Measurements from ENCODE around the gene TLR10. TPM values are rescaled to one million over a fixed set of nuclear protein-coding genes. Genes with fewer than 3 reads are reported as not detected.

TLR10 gene
- total RNA-seq, 1 experiment from 2014 or later: not detected

- no peak for DNase-seq (ENCODE audit: low read depth)
Measured at GRCh38 chr4:38764277-38764676, 18.5 kb downstream of the TLR10 start.

GRCh38 chr4:38762560-38762959, 20.2 kb downstream of the TLR10 start:
- DNase-seq (ENCODE audit: low read depth): no peak

- no peak for DNase-seq (ENCODE audit: low read depth)
Measured at GRCh38 chr4:38759790-38760122, 23.0 kb downstream of the TLR10 start.

GRCh38 chr4:38759113-38759789, 23.5 kb downstream of the TLR10 start:
- peak; percentile 49 for DNase-seq (ENCODE audit: low read depth)

DNA sequence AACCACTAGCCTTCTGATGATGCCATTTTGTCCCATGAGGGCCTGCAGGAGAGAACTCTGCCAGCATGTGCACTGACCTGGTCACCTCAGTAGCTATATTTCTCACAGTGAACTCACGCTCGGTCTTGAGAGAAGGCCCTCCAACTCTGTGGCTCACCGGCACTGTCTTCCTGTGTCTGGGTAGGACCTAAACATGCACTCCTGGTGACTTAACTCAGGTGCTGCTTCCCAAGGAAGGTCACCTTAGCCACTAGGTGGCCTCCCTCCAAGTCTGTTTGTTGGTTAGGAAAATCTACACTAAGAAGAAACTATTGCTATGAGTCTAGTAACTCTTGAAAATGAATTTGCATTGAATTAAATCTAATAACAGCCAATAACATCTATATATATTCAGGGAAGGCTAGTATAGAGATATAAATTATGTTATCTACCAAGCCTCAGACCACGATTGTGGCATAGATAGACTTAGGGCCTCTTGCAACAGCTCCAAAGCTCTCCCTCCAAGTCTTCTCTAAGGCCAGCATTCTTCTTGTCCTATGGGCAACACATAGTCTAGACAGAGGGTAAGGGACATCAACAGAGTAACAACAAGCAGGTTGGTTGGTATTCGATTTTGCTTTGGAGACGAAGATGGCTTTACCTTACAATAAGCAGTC, 24.7 kb downstream of the TLR10 start:
- DNase-seq (ENCODE audit: low read depth): no peak

GRCh38 chr4:38752941-38753806, 29.6 kb downstream of the TLR10 start:
- DNase-seq (ENCODE audit: low read depth): peak; percentile 94

DNA sequence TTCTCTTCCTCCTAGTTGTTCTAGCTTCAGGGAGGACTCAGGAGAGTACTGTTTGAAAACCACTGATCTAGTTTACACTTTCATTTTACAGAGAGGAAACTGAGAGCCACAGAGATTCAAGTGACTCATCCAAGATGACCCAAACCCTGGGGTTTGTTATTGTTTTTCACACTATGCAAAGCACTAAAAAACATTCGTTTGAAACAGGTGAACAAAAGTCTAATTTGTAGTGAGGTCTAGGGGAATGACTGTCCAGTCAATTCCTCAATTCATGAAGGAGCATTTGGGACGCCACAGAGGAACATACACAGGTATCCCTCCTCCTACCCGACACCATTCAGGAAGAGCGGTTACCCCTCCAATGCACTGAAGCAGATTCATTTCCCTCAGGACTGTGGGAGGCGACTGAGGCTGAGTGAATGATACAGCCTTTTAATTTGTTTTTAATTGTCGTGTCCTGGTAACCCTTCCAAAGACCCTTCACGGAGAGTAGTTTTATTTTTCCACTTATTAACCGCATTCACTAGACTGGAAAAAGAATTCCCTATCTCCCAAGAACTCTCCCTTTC, 30.3 kb downstream of the TLR10 start:
- DNase-seq (ENCODE audit: low read depth): peak; percentile 69

GRCh38 chr4:38751341-38752010, 31.3 kb downstream of the TLR10 start:
- no peak for DNase-seq (ENCODE audit: low read depth)

DNA sequence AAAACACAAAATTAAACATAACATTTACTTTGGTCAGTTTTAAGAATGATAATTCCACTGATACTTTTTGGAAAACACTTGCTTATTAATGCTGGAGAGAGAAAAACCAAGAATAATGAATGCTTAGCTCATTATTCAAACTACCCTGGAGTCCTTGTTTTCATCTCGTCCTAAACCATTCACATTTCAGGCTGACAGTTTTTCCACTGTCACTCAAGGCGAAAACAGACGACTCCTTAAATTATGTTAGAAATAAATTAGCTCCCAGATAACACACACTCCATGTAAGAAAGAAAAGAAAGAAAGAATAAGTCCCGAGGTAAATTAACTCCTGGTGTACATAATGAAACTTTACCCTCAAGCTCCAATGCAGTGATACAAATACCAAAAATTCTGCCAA, 33.5 kb downstream of the TLR10 start:
- DNase-seq (ENCODE audit: low read depth): no peak

- DNase-seq (ENCODE audit: low read depth): no peak
Measured at GRCh38 chr4:38747629-38748028, 35.2 kb downstream of the TLR10 start.

DNA sequence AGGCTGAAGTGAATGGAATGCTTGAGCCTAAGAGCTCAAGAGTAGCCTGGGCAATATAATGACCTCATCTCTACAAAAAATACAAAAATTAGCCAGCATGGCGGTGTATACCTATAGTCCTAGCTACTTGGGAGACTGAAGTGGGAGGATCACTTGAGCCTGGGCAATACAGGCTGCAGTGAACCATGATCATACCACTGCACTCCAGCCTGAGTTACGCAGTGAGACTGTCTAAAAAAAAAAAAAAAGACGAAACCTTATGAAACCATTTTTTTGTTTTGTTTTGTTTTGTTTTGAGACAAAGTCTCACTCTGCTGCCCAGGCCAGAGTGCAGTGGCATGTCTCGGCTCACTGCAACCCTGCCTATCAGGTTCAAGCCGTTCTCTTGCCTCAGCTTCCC, 36.9 kb downstream of the TLR10 start:
- no peak for DNase-seq (ENCODE audit: low read depth)

- DNase-seq (ENCODE audit: low read depth): no peak
Measured at GRCh38 chr4:38743866-38744265, 38.9 kb downstream of the TLR10 start.

GRCh38 chr4:38740303-38740702, 42.5 kb downstream of the TLR10 start:
- no peak for DNase-seq (ENCODE audit: low read depth)

DNA sequence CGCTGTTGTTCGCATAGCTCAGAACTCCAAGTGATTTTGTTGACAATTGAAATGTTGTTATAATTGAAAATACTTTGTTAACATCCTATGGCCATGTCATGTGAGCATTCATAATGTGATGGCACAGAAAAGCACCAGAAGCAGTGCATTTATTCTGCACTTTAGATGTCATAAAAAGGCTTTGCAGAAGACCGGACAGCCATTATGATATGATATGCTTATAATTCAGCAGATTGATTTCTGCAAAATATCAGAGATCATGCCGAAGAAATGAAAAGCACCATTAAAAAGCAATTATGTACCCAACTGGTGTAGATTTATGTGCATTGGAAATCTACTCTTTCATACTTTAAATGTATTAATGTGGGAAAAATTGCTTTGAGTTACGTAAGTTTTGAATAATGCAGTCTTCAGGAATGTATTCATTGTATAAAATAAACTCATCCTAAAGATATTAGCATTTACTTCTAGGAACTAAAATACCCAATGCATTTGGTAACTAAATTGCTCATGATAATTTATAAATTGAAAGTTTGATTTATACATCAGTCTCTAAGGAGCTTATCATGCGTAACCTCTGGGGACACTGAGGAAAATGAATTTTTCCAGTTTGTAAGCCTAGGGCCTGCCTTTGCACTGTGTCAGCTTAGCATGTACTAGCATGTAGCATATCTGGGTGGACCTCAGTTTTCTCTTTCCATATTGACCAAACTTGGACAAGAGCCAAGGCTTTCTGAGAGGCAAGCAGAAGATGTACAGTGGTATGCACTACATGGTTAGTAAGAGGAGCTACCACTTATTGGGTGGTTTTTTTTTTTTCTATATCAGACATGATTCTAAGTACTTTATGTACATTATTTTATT, 43.6 kb downstream of the TLR10 start:
- no peak for DNase-seq (ENCODE audit: low read depth)

DNA sequence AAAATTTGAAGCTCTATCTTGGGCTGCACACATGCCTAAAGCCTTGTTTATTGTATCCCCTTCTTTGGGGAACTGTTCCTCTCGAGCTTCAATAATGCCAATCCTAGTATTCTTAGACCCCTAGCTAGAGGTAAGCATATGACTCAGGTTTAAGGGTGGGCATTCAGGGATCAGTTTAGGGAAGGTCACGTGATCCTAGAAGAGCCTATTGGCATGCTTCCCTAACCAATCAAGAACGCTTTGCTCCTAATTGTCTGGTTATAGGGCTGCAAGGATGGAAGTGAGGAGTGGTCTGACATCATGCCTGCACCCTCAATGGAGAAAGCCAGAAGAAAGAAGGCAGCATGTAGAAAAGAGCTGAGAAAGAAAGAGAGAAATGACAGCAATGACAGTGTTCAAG, 46.9 kb downstream of the TLR10 start:
- no peak for DNase-seq (ENCODE audit: low read depth)

GRCh38 chr4:38734911-38735310, 47.9 kb downstream of the TLR10 start:
- no peak for DNase-seq (ENCODE audit: low read depth)

DNA sequence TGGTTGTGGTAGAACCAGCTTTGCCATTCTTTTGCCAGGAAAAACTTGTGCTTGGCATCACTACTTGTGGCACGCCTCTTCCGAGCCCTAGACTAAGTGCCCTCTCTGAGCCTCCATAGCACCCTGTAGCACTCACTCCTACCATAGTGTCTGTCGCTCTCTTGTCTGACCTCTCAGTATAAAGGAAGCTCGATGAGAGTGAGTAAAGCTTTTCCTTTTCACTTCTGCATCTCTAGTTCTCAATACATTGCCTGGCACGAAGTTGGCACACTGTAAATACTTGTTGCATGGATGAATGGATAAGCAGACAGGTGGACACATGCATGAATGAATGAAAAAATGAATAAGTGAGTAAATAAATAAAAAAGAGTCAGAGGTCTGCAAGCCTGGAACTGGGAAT, 48.3 kb downstream of the TLR10 start:
- DNase-seq (ENCODE audit: low read depth): no peak

- no peak for DNase-seq (ENCODE audit: low read depth)
Measured at GRCh38 chr4:38733663-38734062, 49.1 kb downstream of the TLR10 start.

GRCh38 chr4:38730830-38731646, 51.8 kb downstream of the TLR10 start:
- DNase-seq (ENCODE audit: low read depth): peak; percentile 79

GRCh38 chr4:38730493-38730829, 52.3 kb downstream of the TLR10 start:
- DNase-seq (ENCODE audit: low read depth): no peak
